Measurements from ENCODE around the gene RXRA.

The RXRA gene

GRCh38 chr9:134325813-134326723, at the start of gene RXRA:
Gene RXRA (plus strand): TSS chr9:134326455. CDS start chr9:134326632, 177 bp downstream.
- DNase-seq: no peak

GRCh38 chr9:134278286-134278685, 48.0 kb upstream of the RXRA start:
- DNase-seq: no peak

- no peak for DNase-seq
Observed at GRCh38 chr9:134278974-134279640, 47.1 kb upstream of the RXRA start.

GRCh38 chr9:134282138-134282650, 44.1 kb upstream of the RXRA start:
- DNase-seq: no peak

DNA sequence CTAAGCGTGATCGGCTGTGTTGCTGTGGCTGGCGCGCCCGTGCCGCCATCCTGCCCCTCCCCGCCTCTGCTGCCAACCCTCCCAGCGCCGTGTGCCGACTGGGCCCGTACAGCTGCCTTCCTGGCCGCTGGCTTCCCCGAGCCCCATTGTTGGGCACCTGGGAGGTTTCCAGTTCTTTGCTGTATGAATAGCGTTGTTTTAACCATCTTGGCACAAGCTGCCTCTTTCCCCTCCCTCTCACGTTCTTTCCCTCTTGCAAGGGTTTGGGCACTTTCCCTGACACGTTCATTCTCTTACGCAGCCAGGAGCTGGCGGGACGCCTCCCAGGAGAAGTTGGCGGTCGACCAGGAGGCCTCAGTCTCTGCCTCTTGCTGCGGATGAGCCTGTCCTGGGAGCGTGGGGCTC, 43.1 kb upstream of the RXRA start:
- no peak for DNase-seq

- DNase-seq: no peak
Observed at GRCh38 chr9:134283692-134284265, 42.5 kb upstream of the RXRA start.

- DNase-seq: no peak
Observed at GRCh38 chr9:134284273-134284672, 42.0 kb upstream of the RXRA start.

DNA sequence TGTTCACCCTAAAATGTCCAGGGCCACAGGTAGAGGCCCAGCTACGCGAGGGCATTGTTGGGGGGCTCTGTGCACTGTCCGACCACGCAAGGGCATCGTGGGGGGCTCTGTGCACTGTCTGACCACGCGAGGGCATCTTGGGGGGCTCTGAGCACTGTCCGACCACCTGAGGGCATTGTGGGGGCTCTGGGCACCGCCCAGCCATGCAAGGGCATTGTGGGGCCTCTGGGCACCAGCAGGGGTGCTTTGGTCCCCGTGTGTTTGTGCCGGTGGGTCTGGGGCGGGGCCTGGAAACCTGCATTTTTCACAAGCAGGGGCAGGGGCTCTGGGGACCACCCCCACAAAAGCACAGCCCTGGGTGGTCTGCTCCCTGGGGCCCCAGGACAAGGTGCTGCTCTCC, 41.5 kb upstream of the RXRA start:
- no peak for DNase-seq

DNA sequence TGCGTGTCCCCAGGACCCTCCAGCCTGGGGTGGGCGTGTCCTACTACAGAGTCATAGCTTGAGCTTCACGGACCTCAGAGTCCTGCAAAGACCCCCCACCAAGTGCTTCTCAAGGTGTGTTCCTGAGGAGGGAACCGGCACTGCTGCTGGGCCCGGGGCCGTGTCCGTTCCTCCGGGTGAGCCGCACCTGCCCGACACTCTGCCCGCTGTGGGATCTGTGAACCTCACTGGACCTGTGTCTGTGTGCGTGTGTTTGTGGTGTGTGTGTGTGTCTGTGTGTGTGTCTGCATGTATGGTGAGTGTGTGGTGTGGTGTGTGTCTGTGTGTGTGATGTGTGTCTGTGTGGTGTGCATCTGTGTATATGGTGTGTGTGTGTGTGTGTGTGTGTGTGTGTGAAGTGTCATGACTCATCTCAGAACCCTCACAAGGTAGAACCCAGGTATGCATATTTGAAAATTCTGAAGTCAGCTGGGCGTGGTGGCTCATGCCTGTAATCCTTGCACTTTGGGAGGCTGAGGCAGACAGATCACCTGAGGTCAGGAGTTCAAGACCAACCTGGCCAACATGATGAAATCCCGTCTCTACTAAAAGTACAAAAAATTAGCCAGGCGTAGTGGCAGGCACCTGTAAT, 40.9 kb upstream of the RXRA start:
- DNase-seq: no peak

DNA sequence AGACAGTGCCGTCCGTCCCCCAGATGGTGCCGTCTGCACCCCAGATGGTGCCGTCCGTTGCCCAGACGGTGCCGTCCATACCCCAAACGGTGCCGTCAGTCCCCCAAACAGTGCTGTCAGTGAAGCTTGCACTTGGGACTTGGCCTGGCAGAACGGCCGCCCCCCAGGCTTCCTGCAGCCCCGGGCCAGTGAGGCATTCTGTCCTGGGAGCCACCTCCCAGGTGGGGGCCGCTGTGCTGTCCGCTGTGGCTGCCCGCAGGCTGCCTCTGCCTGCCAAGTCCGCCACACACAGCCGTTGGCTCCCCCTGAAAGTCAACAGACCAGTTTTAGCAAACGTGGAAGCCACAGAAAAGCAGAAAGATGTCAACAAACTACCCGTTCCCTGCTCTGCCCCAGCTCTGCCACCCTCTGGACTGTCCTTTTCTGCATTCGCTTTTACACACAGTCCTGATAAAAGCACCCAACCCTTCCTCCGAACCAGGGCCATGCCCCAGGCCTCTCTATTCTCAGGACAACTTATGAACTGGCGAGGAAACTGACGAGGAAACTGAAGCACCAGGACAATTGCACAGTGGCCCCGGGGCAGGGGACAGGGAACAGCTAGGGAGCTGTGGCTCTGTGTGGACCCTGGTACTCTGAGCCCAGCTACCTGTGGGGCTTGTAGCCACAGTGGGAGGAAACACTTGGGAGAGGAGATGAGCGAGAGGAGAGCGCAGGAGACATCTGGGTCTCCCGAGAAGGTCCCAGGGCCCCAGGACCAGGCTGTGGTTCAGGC, 39.6 kb upstream of the RXRA start:
- no peak for DNase-seq

GRCh38 chr9:134287591-134288491, 38.4 kb upstream of the RXRA start:
- no peak for DNase-seq

DNA sequence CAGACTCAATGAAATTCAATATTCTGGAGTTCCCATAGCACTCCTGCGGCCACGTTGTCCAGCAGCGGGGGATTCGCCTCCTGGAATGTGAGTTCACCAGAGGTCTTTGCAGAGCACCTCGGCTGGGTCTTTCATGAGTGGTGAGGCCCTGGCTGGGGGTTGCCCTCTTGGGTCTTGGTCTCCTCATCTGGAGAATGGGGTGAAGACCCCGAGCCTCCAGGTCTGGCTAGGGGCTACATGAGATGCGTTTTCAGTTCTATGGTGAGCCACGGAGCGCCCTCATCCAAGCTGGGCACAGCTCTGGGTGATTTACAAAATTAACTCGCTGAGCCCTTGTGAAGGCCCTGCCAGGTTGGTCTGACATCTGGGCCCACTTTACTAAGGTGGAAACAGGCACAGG, 37.5 kb upstream of the RXRA start:
- no peak for DNase-seq

GRCh38 chr9:134289241-134289875, 36.9 kb upstream of the RXRA start:
- no peak for DNase-seq

- DNase-seq: no peak
Observed at GRCh38 chr9:134290603-134291451, 35.4 kb upstream of the RXRA start.

GRCh38 chr9:134291452-134291881, 34.8 kb upstream of the RXRA start:
- no peak for DNase-seq

GRCh38 chr9:134291961-134292871, 34.0 kb upstream of the RXRA start:
- DNase-seq: no peak

DNA sequence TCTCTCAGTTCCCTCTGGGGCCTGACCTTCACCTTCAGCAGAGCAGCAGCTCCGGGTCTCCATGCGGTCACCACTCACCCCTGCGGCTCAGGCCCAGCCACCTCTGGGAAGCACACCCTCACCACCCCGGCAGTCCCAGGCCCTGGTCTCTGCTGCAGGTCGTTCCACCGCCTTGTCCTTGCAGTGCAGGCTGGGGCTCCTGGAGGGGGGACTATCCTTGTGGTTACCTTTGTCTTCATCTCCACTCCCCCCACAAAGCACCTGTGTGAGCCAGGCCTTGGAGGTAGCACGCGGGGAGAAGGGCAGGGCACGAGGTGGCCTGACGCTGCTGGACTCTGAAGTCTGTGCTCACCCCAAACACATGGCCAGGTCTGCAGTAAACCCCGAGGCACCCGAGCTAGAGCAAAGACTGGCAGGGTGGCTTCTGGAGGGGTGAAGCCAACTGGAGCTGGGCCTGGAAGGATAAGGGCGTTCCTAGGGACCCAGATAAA, 33.2 kb upstream of the RXRA start:
- no peak for DNase-seq

DNA sequence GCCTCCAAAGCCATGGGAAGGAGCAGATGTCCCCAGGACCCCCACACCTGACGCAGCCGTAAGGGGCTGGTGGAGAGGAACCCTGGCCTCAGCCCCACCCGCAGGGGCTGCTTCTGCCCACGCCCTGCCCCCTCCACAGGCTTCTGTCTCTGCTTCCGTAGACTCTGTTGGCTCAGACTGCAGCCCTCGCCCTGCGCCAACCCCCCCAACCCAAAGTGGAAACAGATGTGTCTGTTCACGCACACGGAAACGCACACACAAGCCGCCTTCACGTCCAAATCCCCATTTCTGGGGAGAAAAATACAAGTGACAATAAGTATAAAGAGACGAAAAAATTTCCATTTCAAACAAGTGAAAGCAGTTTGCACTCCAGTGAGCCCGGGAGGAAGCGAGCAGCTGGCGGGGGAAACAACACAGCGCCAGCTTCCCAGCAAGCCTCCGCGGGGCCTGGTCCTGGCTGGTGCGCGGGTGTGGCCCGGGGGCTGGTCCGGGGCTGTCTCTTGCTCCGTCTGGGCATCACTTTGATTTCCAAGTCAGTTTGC, 32.6 kb upstream of the RXRA start:
- no peak for DNase-seq
